Amniotic stem cell (primary cell): ENCODE data around the gene PAX4.

Experiments used
- DNase-seq: peaks from one replicate; lab custom pipeline; 2025; lab: John Stamatoyannopoulos, UW

The PAX4 gene

GRCh38 chr7:127628445-127628844, 10.5 kb upstream of the PAX4 start:
- no peak for DNase-seq

GRCh38 chr7:127625331-127625730, 7.4 kb upstream of the PAX4 start:
- DNase-seq, result no peak

GRCh38 chr7:127620406-127621233, 2.7 kb upstream of the PAX4 start:
- DNase-seq, result no peak

GRCh38 chr7:127619681-127620405, 1.9 kb upstream of the PAX4 start:
- DNase-seq, result no peak

GRCh38 chr7:127618775-127619174, 833 bp upstream of the PAX4 start:
- DNase-seq, result no peak

- DNase-seq, result no peak
These were observed 1.2 kb downstream of the PAX4 start for GRCh38 chr7:127616724-127617123.

GRCh38 chr7:127612263-127612662, 5.7 kb downstream of the PAX4 start:
- DNase-seq, result no peak

- DNase-seq, result no peak
These were observed 8.6 kb downstream of the PAX4 start for GRCh38 chr7:127609297-127609696.

- DNase-seq, result no peak
These were observed 9.5 kb downstream of the PAX4 start for GRCh38 chr7:127608446-127608845.

GRCh38 chr7:127600885-127601284, 17.1 kb downstream of the PAX4 start:
- no peak for DNase-seq

- no peak for DNase-seq
These were observed 19.6 kb downstream of the PAX4 start for GRCh38 chr7:127598318-127598717.

GRCh38 chr7:127595737-127596136, 22.2 kb downstream of the PAX4 start:
- no peak for DNase-seq

- no peak for DNase-seq
These were observed 23.5 kb downstream of the PAX4 start for GRCh38 chr7:127594490-127594889.

GRCh38 chr7:127592550-127592949, 25.4 kb downstream of the PAX4 start:
- DNase-seq, result no peak

GRCh38 chr7:127591591-127591990, 26.4 kb downstream of the PAX4 start:
- no peak for DNase-seq

- no peak for DNase-seq
These were observed 26.8 kb downstream of the PAX4 start for GRCh38 chr7:127591189-127591588.

GRCh38 chr7:127589896-127590295, 28.0 kb downstream of the PAX4 start:
- no peak for DNase-seq

GRCh38 chr7:127588697-127589482, 29.1 kb downstream of the PAX4 start:
- peak; percentile 15 for DNase-seq

- DNase-seq, result peak; percentile 56
These were observed 29.8 kb downstream of the PAX4 start, which contains the start of gene ARF5 for GRCh38 chr7:127588019-127588696. ARF5 (plus strand) TSS chr7:127588411; CDS start chr7:127588499, 88 bp downstream.

GRCh38 chr7:127587663-127588018, 30.3 kb downstream of the PAX4 start:
- DNase-seq, result no peak

- DNase-seq, result no peak
These were observed 31.6 kb downstream of the PAX4 start for GRCh38 chr7:127586346-127586745.
